Trophoblast cell (in vitro differentiated cells and primary cell): ENCODE data around the gene RRP7A.
A peak's percentile ranks its signal among the peaks of the same experiment; 100 is the strongest.
"Not testable (repeated sequence)": the region's sequence is repeated elsewhere in the genome, so short reads cannot be mapped to it uniquely, and the experiment has no call there.

Source experiments
- DNase-seq, 2 donors: peaks; one replicate each; pipeline ENCODE4 v3.0.0-alpha.2; 2016
- H2AFZ ChIP-seq: 2 replicates; pipeline ENCODE4 v1.6.1; 2013; ENCODE audit warnings: low read length, moderate library complexity, mild to moderate bottlenecking; ENCODE audit not compliant: insufficient read depth, poor library complexity
- H2AK5ac ChIP-seq: 2 replicates; pipeline ENCODE4 v1.6.1; 2013; ENCODE audit warnings: mild to moderate bottlenecking, low read length
- H2BK120ac ChIP-seq: 2 replicates; pipeline ENCODE4 v1.6.1; 2013; ENCODE audit warnings: low read length, mild to moderate bottlenecking, moderate library complexity; ENCODE audit not compliant: insufficient read depth, poor library complexity
- H2BK12ac ChIP-seq: 2 replicates; pipeline ENCODE4 v1.6.1; 2013; ENCODE audit warnings: mild to moderate bottlenecking, low read length, moderate library complexity
- H2BK5ac ChIP-seq: 2 replicates; pipeline ENCODE4 v1.6.1; 2013; ENCODE audit warnings: low read length, low read depth, moderate library complexity, mild to moderate bottlenecking; ENCODE audit not compliant: poor library complexity
- H3K14ac ChIP-seq: 2 replicates; pipeline ENCODE4 v1.6.1; 2013; ENCODE audit warnings: mild to moderate bottlenecking, low read length
- H3K18ac ChIP-seq: 2 replicates; pipeline ENCODE4 v1.6.1; 2013; ENCODE audit warnings: mild to moderate bottlenecking, low read length
- H3K23ac ChIP-seq: 2 replicates; pipeline ENCODE4 v1.6.1; 2013; ENCODE audit warnings: low read length
- H3K27ac ChIP-seq: 2 replicates; pipeline ENCODE4 v1.5.1; 2013; ENCODE audit warnings: low read depth, mild to moderate bottlenecking, inconsistent platforms, low read length, moderate library complexity
- H3K27me3 ChIP-seq: 2 replicates; pipeline ENCODE4 v1.6.1; 2013; ENCODE audit warnings: inconsistent platforms, mild to moderate bottlenecking, low read length, moderate library complexity; ENCODE audit not compliant: insufficient read depth
- H3K36me3 ChIP-seq, 2 experiments: 1 replicate in 1 of 2; 2 replicates in 1 of 2; pipeline ENCODE4 v1.6.1; 2013; ENCODE audit warnings: low read length in 2 of 2, mild to moderate bottlenecking in 2 of 2, moderate library complexity in 1 of 2; ENCODE audit not compliant: insufficient read depth in 2 of 2, control insufficient read depth in 1 of 2
- H3K4ac ChIP-seq: 2 replicates; pipeline ENCODE4 v1.6.1; 2013; ENCODE audit warnings: low read depth, mild to moderate bottlenecking, low read length, moderate library complexity
- H3K4me1 ChIP-seq, 2 experiments: 1 replicate in 1 of 2; 2 replicates in 1 of 2; pipeline ENCODE4 v1.6.1; 2013; ENCODE audit warnings: low read length in 2 of 2, mild to moderate bottlenecking in 2 of 2, moderate library complexity in 1 of 2; ENCODE audit not compliant: insufficient read depth in 2 of 2, control insufficient read depth in 1 of 2
- H3K4me2 ChIP-seq: 2 replicates; pipeline ENCODE4 v1.6.1; 2013; ENCODE audit warnings: inconsistent platforms, mild to moderate bottlenecking, low read length, moderate library complexity
- H3K4me3 ChIP-seq: 2 replicates; pipeline ENCODE4 v1.5.1; 2013; ENCODE audit warnings: mild to moderate bottlenecking, low read depth, low read length, inconsistent platforms
- H3K79me1 ChIP-seq: one replicate; pipeline ENCODE4 v1.6.1; 2013; ENCODE audit warnings: low read length
- H3K79me2 ChIP-seq: 2 replicates; pipeline ENCODE4 v1.6.1; 2013; ENCODE audit warnings: low read length, mild to moderate bottlenecking; ENCODE audit not compliant: control insufficient read depth, insufficient read depth, poor library complexity
- H3K9ac ChIP-seq: 2 replicates; pipeline ENCODE4 v1.6.1; 2013; ENCODE audit warnings: mild to moderate bottlenecking, low read length
- H3K9me3 ChIP-seq: 2 replicates; pipeline ENCODE4 v1.6.1; 2013; ENCODE audit warnings: low read depth, mild to moderate bottlenecking, control low read depth, inconsistent platforms, low read length; ENCODE audit not compliant: insufficient read depth
- H4K12ac ChIP-seq: 2 replicates; pipeline ENCODE4 v1.6.1; 2013; ENCODE audit warnings: low read depth, mild to moderate bottlenecking, low read length, moderate library complexity
- H4K8ac ChIP-seq: 2 replicates; pipeline ENCODE4 v1.6.1; 2013; ENCODE audit warnings: low read depth, mild to moderate bottlenecking, low read length, moderate library complexity
- H4K91ac ChIP-seq: one replicate; pipeline ENCODE4 v1.6.1; 2013; ENCODE audit warnings: low read depth, mild to moderate bottlenecking, low read length, moderate library complexity
- WGBS: extraction: QIAGEN DNeasy Blood & Tissue Kit; methylation state at CpG from one replicate; pipeline ENCODE4 v1.1.7; 2013; ENCODE audit warnings: missing lambda C conversion rate; ENCODE audit not compliant: insufficient read length, insufficient coverage; ENCODE audit errors: extremely low coverage; 5-methylcytosine and 5-hydroxymethylcytosine counted together

The RRP7A gene

GRCh38 chr22:42544686-42545085, 25.1 kb upstream of the RRP7A start:
- Histone ChIP-seq H3K23ac (no peak overlapping the region), H2BK5ac (no peak overlapping the region), H2BK12ac (no peak overlapping the region), H3K36me3 (no peaks in the 10 kb centered on the region), H3K79me2 (no peaks in the 10 kb centered on the region), H3K14ac (no peak overlapping the region), H4K12ac (no peak overlapping the region), H2BK120ac (no peak overlapping the region), H4K8ac (no peak overlapping the region), H3K18ac (no peak overlapping the region), H3K4me2 (no peak overlapping the region), H3K9me3 (no peaks in the 10 kb centered on the region), H3K27me3 (no peaks in the 10 kb centered on the region), H4K91ac (no peak overlapping the region), H3K4me1 (no peaks in the 10 kb centered on the region), H2AFZ (no peak overlapping the region), H3K27ac (no peak overlapping the region), H3K4me3 (no peak overlapping the region), H3K9ac (no peak overlapping the region), H2AK5ac (no peak overlapping the region), H3K4ac (no peak overlapping the region), H3K79me1 (no peaks in the 10 kb centered on the region)
- no CpG with 5 or more reads among the region's 2 CpGs for WGBS
- DNase-seq = peak; percentile 37 to 49

- not testable (repeated sequence) for H3K79me2 ChIP-seq, H3K27me3 ChIP-seq, H3K36me3 ChIP-seq, H3K27ac ChIP-seq, H3K18ac ChIP-seq, DNase-seq, H3K9me3 ChIP-seq, H2BK120ac ChIP-seq, H2BK5ac ChIP-seq, H3K14ac ChIP-seq, H3K4ac ChIP-seq, H2BK12ac ChIP-seq, H2AK5ac ChIP-seq, H3K79me1 ChIP-seq, H3K4me2 ChIP-seq, H3K4me3 ChIP-seq, H2AFZ ChIP-seq, H3K23ac ChIP-seq, H3K4me1 ChIP-seq, H4K12ac ChIP-seq, H4K91ac ChIP-seq, H3K9ac ChIP-seq
- no CpG with 5 or more reads among the region's 11 CpGs for WGBS
- H4K8ac ChIP-seq = peak overlapping the region; percentile 19
Observed at GRCh38 chr22:42539236-42539771, 19.7 kb upstream of the RRP7A start.

GRCh38 chr22:42537199-42537831, 17.7 kb upstream of the RRP7A start:
- H2BK12ac ChIP-seq, H2BK5ac ChIP-seq, H3K9me3 ChIP-seq, H2AFZ ChIP-seq, H3K4me1 ChIP-seq, H3K23ac ChIP-seq, H3K4ac ChIP-seq, H3K4me3 ChIP-seq, H3K79me2 ChIP-seq, H2BK120ac ChIP-seq, H3K27ac ChIP-seq, H4K8ac ChIP-seq, H4K91ac ChIP-seq, H2AK5ac ChIP-seq, H3K9ac ChIP-seq, DNase-seq, H3K18ac ChIP-seq, H3K79me1 ChIP-seq, H3K36me3 ChIP-seq, H4K12ac ChIP-seq, H3K14ac ChIP-seq, H3K27me3 ChIP-seq, H3K4me2 ChIP-seq: not testable (repeated sequence)
- WGBS = no CpG with 5 or more reads among the region's 14 CpGs

- H3K27ac ChIP-seq, H4K12ac ChIP-seq, H2BK12ac ChIP-seq, H3K4me2 ChIP-seq, H2BK5ac ChIP-seq, H3K36me3 ChIP-seq, H4K91ac ChIP-seq, H3K79me1 ChIP-seq, H3K18ac ChIP-seq, H3K27me3 ChIP-seq, H2AK5ac ChIP-seq, H3K4me3 ChIP-seq, H3K4me1 ChIP-seq, H3K9ac ChIP-seq, H3K14ac ChIP-seq, H2BK120ac ChIP-seq, H2AFZ ChIP-seq, H4K8ac ChIP-seq, H3K79me2 ChIP-seq, H3K9me3 ChIP-seq, H3K4ac ChIP-seq, DNase-seq, H3K23ac ChIP-seq: not testable (repeated sequence)
- WGBS = no CpG with 5 or more reads among the region's 18 CpGs
Observed at GRCh38 chr22:42536634-42537033, 17.0 kb upstream of the RRP7A start.
